ENCODE results near the gene PRDM15.

Gene PRDM15

GRCh38 chr21:41907496-41908258 lies 28.5 kb upstream of the PRDM15 start:
- Histone ChIP-seq H3K36me3 (ENCODE audit: control insufficient read depth, insufficient read depth, low read length) (no peaks in the 10 kb centered on the region), H3K4me1 (ENCODE audit: control insufficient read depth, insufficient read depth, low read length, poor library complexity, severe bottlenecking) (no peaks in the 10 kb centered on the region), H3K4me3 (ENCODE audit: extremely low read depth, insufficient read depth, low read length, poor library complexity, severe bottlenecking) (no peak overlapping the region), H3K9me3 (ENCODE audit: control insufficient read depth, low read length) (no peaks in the 10 kb centered on the region), H3K27ac (ENCODE audit: low read depth, low read length, severe bottlenecking) (no peak overlapping the region)
- WGBS, 2 experiments (ENCODE audit: insufficient coverage in 2 of 2), result 91 to 92% methylated on average over 34 to 36 of the region's 36 CpGs

GRCh38 chr21:41906770-41907169 lies 27.6 kb upstream of the PRDM15 start:
- H3K36me3 ChIP-seq (ENCODE audit: control insufficient read depth, insufficient read depth, low read length), result no peaks in the 10 kb centered on the region
- H3K4me3 ChIP-seq (ENCODE audit: extremely low read depth, insufficient read depth, low read length, poor library complexity, severe bottlenecking), result no peak overlapping the region
- WGBS, 2 experiments (ENCODE audit: insufficient coverage in 2 of 2), result 88 to 94% methylated on average over 13 of the region's 14 CpGs
- H3K27ac ChIP-seq (ENCODE audit: low read depth, low read length, severe bottlenecking), result no peak overlapping the region
- no peaks in the 10 kb centered on the region for H3K4me1 ChIP-seq (ENCODE audit: control insufficient read depth, insufficient read depth, low read length, poor library complexity, severe bottlenecking)
- no peaks in the 10 kb centered on the region for H3K9me3 ChIP-seq (ENCODE audit: control insufficient read depth, low read length)

- no peak overlapping the region for H3K4me3 ChIP-seq (ENCODE audit: extremely low read depth, insufficient read depth, low read length, poor library complexity, severe bottlenecking)
- H3K9me3 ChIP-seq (ENCODE audit: control insufficient read depth, low read length), result no peaks in the 10 kb centered on the region
- no peaks in the 10 kb centered on the region for H3K36me3 ChIP-seq (ENCODE audit: control insufficient read depth, insufficient read depth, low read length)
- WGBS, 2 experiments (ENCODE audit: insufficient coverage in 2 of 2), result 85 to 86% methylated on average over 19 to 20 of the region's 23 CpGs
- H3K4me1 ChIP-seq (ENCODE audit: control insufficient read depth, insufficient read depth, low read length, poor library complexity, severe bottlenecking), result no peaks in the 10 kb centered on the region
- no peak overlapping the region for H3K27ac ChIP-seq (ENCODE audit: low read depth, low read length, severe bottlenecking)
These were observed 24.6 kb upstream of the PRDM15 start for GRCh38 chr21:41903559-41904351.

GRCh38 chr21:41902946-41903345 lies 23.8 kb upstream of the PRDM15 start:
- no peak overlapping the region for H3K27ac ChIP-seq (ENCODE audit: low read depth, low read length, severe bottlenecking)
- H3K4me1 ChIP-seq (ENCODE audit: control insufficient read depth, insufficient read depth, low read length, poor library complexity, severe bottlenecking), result no peaks in the 10 kb centered on the region
- H3K4me3 ChIP-seq (ENCODE audit: extremely low read depth, insufficient read depth, low read length, poor library complexity, severe bottlenecking), result no peak overlapping the region
- 94 to 100% methylated on average over 7 of the region's 8 CpGs for WGBS, 2 experiments (ENCODE audit: insufficient coverage in 2 of 2)
- H3K36me3 ChIP-seq (ENCODE audit: control insufficient read depth, insufficient read depth, low read length), result no peaks in the 10 kb centered on the region
- no peaks in the 10 kb centered on the region for H3K9me3 ChIP-seq (ENCODE audit: control insufficient read depth, low read length)

GRCh38 chr21:41901782-41902181 lies 22.6 kb upstream of the PRDM15 start:
- H3K27ac ChIP-seq (ENCODE audit: low read depth, low read length, severe bottlenecking), result no peak overlapping the region
- H3K4me1 ChIP-seq (ENCODE audit: control insufficient read depth, insufficient read depth, low read length, poor library complexity, severe bottlenecking), result peaks cover 7% of the 10 kb centered on the region
- H3K9me3 ChIP-seq (ENCODE audit: control insufficient read depth, low read length), result no peaks in the 10 kb centered on the region
- H3K4me3 ChIP-seq (ENCODE audit: extremely low read depth, insufficient read depth, low read length, poor library complexity, severe bottlenecking), result no peak overlapping the region
- no peaks in the 10 kb centered on the region for H3K36me3 ChIP-seq (ENCODE audit: control insufficient read depth, insufficient read depth, low read length)
- 86 to 100% methylated on average over 1 to 2 of the region's 3 CpGs for WGBS, 2 experiments (ENCODE audit: insufficient coverage in 2 of 2)

GRCh38 chr21:41901099-41901498 lies 22.0 kb upstream of the PRDM15 start:
- Histone ChIP-seq H3K4me3 (ENCODE audit: extremely low read depth, insufficient read depth, low read length, poor library complexity, severe bottlenecking) (no peak overlapping the region), H3K36me3 (ENCODE audit: control insufficient read depth, insufficient read depth, low read length) (no peaks in the 10 kb centered on the region), H3K9me3 (ENCODE audit: control insufficient read depth, low read length) (no peaks in the 10 kb centered on the region), H3K4me1 (ENCODE audit: control insufficient read depth, insufficient read depth, low read length, poor library complexity, severe bottlenecking) (peaks cover 11% of the 10 kb centered on the region), H3K27ac (ENCODE audit: low read depth, low read length, severe bottlenecking) (no peak overlapping the region)
- WGBS, 2 experiments (ENCODE audit: insufficient coverage in 2 of 2), result 92 to 95% methylated on average over 7 to 8 of the region's 12 CpGs

- H3K27ac ChIP-seq (ENCODE audit: low read depth, low read length, severe bottlenecking), result no peak overlapping the region
- WGBS, 2 experiments (ENCODE audit: insufficient coverage in 2 of 2), result 86 to 89% methylated on average over 5 of the region's 6 CpGs
- H3K36me3 ChIP-seq (ENCODE audit: control insufficient read depth, insufficient read depth, low read length), result no peaks in the 10 kb centered on the region
- no peaks in the 10 kb centered on the region for H3K9me3 ChIP-seq (ENCODE audit: control insufficient read depth, low read length)
- no peak overlapping the region for H3K4me3 ChIP-seq (ENCODE audit: extremely low read depth, insufficient read depth, low read length, poor library complexity, severe bottlenecking)
- H3K4me1 ChIP-seq (ENCODE audit: control insufficient read depth, insufficient read depth, low read length, poor library complexity, severe bottlenecking), result peaks cover 18% of the 10 kb centered on the region
These were observed 21.3 kb upstream of the PRDM15 start for GRCh38 chr21:41900401-41900800.

GRCh38 chr21:41899426-41900202 lies 20.5 kb upstream of the PRDM15 start:
- H3K36me3 ChIP-seq (ENCODE audit: control insufficient read depth, insufficient read depth, low read length), result no peaks in the 10 kb centered on the region
- H3K9me3 ChIP-seq (ENCODE audit: control insufficient read depth, low read length), result no peaks in the 10 kb centered on the region
- no peak overlapping the region for H3K4me3 ChIP-seq (ENCODE audit: extremely low read depth, insufficient read depth, low read length, poor library complexity, severe bottlenecking)
- peaks cover 23% of the 10 kb centered on the region for H3K4me1 ChIP-seq (ENCODE audit: control insufficient read depth, insufficient read depth, low read length, poor library complexity, severe bottlenecking)
- H3K27ac ChIP-seq (ENCODE audit: low read depth, low read length, severe bottlenecking), result no peak overlapping the region
- WGBS, 2 experiments (ENCODE audit: insufficient coverage in 2 of 2), result 87 to 94% methylated on average over 16 of the region's 25 CpGs

GRCh38 chr21:41898998-41899397 lies 19.9 kb upstream of the PRDM15 start:
- WGBS, 2 experiments (ENCODE audit: insufficient coverage in 2 of 2), result 94% methylated on average over 14 to 15 of the region's 17 CpGs
- H3K36me3 ChIP-seq (ENCODE audit: control insufficient read depth, insufficient read depth, low read length), result no peaks in the 10 kb centered on the region
- H3K4me3 ChIP-seq (ENCODE audit: extremely low read depth, insufficient read depth, low read length, poor library complexity, severe bottlenecking), result no peak overlapping the region
- H3K4me1 ChIP-seq (ENCODE audit: control insufficient read depth, insufficient read depth, low read length, poor library complexity, severe bottlenecking), result peaks cover 28% of the 10 kb centered on the region
- no peaks in the 10 kb centered on the region for H3K9me3 ChIP-seq (ENCODE audit: control insufficient read depth, low read length)
- no peak overlapping the region for H3K27ac ChIP-seq (ENCODE audit: low read depth, low read length, severe bottlenecking)

GRCh38 chr21:41897700-41898099 lies 18.6 kb upstream of the PRDM15 start:
- peaks cover 28% of the 10 kb centered on the region for H3K4me1 ChIP-seq (ENCODE audit: control insufficient read depth, insufficient read depth, low read length, poor library complexity, severe bottlenecking)
- no peaks in the 10 kb centered on the region for H3K36me3 ChIP-seq (ENCODE audit: control insufficient read depth, insufficient read depth, low read length)
- H3K9me3 ChIP-seq (ENCODE audit: control insufficient read depth, low read length), result no peaks in the 10 kb centered on the region
- H3K4me3 ChIP-seq (ENCODE audit: extremely low read depth, insufficient read depth, low read length, poor library complexity, severe bottlenecking), result no peak overlapping the region
- WGBS, 2 experiments (ENCODE audit: insufficient coverage in 2 of 2), result 60 to 71% methylated on average over 7 to 8 of the region's 8 CpGs
- no peak overlapping the region for H3K27ac ChIP-seq (ENCODE audit: low read depth, low read length, severe bottlenecking)

Data from mesodermal cell (in vitro differentiated cells).